IPS-NIHi11 (cell line): ENCODE data around the gene BCL11A.
A peak's percentile ranks its signal among the peaks of the same experiment; 100 is the strongest.
"Not testable (repeated sequence)": the region's sequence is repeated elsewhere in the genome, so short reads cannot be mapped to it uniquely, and the experiment has no call there.

Experiments used
- DNase-seq: peaks from one replicate; pipeline ENCODE4 v3.0.0; 2012; ENCODE audit warnings: mixed read lengths, low spot score

The BCL11A gene

GRCh38 chr2:60432035-60432601, 121.3 kb downstream of the BCL11A start:
- DNase-seq = no peak

DNA sequence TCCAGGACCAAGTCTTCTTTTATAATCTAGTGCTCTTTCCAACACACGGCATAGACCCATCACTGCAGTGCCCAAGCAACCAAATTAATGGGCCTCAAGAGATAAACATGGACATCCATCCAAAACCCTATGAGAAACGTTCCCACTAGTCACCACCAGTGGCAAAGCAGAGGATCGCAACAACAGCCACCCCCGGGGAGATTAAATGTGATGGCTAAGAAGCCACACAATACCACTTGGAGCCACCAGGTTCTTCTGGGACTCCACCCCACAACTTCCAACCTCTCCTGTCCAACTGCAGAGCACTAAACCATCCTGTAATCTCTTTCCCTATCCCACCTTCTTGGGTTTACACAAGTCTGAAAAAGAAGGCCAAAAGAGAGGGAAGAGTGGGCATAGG, 123.8 kb downstream of the BCL11A start:
- DNase-seq = no peak

DNA sequence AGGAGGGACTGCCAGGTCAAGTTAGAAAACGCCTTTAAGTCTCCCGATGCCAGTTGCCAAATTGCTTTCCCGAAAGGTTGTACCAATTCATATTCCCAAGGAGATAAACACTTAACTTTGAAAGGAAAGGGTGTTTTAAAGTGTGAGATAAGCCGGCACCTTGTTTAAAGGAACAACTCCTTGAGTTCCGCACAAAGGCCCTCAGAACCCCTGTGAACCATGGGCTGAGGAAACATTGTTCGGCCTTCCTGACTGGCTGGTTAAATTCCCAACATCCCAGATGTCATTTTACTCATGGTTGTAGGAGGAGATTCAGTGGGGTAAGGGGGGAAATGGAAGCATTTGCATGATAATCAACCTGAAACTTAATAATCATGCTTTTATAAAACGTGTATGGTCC, 126.6 kb downstream of the BCL11A start:
- DNase-seq = no peak

- no peak for DNase-seq
These were observed 127.1 kb downstream of the BCL11A start for GRCh38 chr2:60426341-60426740.

- no peak for DNase-seq
These were observed 129.2 kb downstream of the BCL11A start for GRCh38 chr2:60424233-60424632.

- DNase-seq = no peak
These were observed 129.9 kb downstream of the BCL11A start for GRCh38 chr2:60423505-60423904.

- DNase-seq = peak; percentile 29
These were observed 130.5 kb downstream of the BCL11A start for GRCh38 chr2:60422826-60423483.

DNA sequence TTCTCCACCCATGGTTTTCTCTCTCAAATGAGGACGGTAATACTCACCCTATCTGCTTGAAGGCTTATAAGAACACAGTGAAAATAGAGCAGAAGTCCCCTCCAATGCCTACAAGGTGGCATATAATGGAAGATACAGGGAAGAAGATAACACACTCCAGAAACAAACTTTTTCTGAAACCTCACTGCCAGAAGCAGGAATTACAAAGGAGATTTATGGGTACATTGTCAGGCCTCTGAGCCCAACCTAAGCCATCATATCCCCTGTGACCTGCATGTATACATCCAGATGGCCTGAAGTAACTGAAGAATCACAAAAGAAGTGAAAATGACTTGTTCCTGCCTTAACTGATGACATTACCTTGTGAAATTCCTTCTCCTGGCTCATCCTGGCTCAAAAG, 136.2 kb downstream of the BCL11A start:
- not testable (repeated sequence) for DNase-seq

- no peak for DNase-seq
These were observed 137.0 kb downstream of the BCL11A start for GRCh38 chr2:60416221-60417008.

DNA sequence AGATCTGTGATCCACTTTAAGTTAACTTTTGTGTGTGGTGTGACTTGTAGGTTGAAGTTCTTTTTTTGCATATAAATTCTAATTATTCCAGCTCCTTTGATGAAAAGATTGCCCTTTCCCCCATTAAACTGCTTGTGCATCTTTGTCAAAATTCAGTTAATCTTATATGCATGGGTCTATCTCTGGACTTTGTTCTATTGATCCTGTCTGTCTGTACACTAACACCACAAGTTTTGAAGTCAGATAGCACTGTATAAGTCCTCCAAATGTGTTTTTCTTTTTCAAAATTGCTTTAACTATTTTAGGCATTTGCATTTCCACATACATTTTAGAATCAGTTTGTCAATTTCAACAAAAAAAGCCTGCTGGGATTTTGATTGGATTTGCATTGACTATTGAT, 137.6 kb downstream of the BCL11A start:
- no peak for DNase-seq

DNA sequence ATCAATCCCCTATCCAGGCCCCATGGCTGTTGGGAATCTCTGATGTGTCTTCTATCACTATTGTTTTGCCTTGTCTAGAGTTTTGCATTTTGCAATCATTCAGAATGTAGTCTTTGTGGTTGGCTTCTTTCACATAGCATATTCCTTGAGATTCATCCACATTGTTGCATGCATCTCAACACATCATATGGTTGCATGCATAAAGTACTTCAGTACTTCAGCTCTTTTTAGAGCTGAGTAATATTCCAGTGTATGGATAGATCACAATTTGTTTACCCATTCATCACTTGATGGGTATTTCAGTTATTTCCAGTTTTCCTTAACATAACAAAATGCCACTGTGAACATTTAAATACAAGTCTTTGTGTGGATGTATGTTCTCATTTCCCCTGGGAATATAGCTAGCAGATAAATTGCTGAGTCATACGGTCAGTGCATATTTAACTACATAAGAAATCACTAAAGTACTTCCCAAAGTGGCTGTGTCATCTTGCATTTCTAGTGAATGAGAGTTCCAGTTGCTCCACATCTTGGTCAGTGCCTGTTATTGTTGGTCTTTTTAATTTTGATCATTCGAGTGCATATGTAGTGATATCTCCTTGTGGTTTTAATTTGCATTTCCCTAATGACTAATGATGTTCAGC, 138.8 kb downstream of the BCL11A start:
- DNase-seq = no peak

- DNase-seq = no peak
These were observed 139.7 kb downstream of the BCL11A start for GRCh38 chr2:60413814-60414168.

- DNase-seq = no peak
These were observed 140.2 kb downstream of the BCL11A start for GRCh38 chr2:60413069-60413813.

DNA sequence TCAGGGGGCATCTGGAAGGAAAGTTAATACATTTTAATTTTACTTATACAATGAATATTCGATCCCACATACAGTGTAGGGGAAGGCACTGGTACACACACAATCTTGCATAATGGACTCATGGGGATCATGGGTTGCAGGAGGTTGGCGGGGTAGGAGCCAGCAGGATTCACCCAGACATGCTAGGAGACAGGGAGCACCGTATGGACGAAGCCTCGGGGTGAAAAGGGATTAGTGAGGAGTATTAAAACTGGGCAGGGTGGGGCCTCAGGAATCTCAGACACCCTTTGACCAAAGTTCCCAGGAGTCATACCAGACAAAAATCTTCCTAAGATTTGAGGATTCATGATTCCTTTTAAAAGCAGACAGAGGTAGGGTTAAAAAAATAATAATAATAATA, 140.8 kb downstream of the BCL11A start:
- DNase-seq = no peak

DNA sequence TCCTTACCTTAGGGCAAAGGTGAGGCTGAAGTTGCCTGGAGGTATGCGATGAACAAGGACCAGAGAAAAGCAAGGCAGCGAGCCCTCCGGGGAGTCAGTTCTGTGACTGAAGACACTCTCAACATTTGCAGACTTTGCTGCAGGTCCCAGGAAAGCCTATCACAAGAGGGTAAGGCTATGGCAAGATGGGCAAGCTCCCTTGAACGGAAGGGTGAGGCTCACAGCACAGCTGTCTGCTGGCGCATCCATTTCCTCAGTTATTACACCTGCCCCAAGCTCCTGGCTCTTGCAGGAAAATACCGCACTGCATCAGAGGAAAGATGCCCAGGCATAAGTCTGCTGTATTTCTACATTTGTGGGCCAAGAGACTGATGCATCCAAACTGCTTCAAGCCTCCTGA, 141.4 kb downstream of the BCL11A start:
- no peak for DNase-seq

DNA sequence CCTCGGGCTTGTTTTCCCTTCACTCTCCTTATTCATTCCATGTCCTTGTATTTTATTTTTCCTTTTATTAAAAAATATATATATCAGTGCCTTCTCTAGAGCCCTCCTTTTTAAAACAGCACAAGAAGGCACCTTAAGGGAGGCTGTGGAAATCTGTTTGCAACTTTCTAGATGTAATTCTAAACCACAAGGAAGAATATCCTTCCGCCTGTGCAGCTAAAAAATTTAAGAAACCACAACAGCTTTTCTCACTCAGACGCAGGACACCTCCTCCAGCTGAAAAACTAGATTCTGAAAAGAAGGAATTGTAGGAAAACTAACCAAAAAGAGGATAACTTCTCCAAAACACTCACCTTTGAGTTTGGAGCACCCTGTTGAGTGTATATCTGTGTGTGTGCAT, 142.2 kb downstream of the BCL11A start:
- no peak for DNase-seq

DNA sequence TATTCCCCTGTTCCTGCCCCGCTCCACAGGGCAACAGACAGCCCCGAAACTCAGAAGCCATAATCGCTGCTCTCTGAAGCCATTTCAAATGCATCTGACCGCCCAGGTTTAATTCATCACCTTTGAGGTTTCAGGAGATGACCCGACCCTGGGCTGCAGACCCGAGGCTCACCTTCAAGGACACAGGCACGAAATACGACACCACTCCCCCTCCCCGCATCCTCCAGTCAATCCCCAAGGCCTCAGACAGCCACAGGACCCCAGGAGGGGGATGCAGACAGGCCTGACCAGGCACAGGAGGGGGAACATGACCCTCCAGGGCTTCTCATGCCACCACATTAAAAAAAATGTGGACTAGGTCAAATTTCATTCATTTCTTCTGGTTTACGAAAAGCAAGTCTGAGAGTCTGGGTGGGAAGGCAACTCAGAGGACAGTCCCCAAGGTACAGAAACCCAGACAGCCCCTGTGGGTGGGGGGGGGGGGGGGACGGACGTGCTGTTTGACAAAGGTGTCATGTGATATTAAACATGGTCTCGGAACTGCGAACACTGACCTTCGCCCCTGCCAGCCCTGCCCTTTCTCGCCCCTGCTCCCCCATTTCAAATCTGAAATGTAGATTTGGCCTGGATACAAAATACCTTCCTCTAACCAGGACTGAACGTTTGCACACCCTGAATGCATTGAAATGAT, 142.9 kb downstream of the BCL11A start:
- peak; percentile 69 for DNase-seq

DNA sequence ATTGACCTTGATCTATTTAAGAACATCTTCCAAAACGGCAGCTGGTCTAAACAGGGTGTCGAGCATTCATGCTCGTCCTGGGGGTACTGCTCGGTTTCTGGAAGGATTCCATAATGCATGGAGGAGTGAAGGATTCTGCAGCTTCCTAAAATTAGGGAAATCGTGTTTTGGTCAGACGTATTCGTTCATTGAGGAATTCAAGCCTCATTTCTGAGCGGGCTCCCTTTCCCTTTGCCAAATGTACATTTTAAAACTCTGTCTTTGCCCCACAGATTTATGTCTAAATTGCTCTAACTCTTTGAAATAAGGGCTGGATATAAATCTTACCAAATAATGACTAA, 144.0 kb downstream of the BCL11A start:
- no peak for DNase-seq

- DNase-seq = no peak
These were observed 144.5 kb downstream of the BCL11A start for GRCh38 chr2:60408811-60409530.

DNA sequence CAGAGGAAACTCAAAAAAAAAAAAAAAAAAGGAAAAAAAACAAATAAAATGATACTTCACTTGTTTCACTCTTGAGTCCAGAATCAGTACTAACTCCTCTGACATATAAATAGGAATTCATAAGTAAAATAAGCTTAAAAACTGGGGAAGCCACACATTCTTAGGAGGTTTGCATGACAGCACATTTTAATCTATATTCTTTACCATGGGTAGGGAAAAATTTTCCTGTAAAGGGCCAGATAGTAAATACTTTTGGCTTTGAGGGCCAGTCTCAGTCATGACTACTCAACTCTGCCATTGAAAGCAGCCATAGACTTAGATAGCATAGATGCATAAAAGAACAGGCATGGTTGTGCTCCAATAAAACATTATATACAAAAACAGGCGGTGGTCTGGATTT, 145.2 kb downstream of the BCL11A start:
- no peak for DNase-seq

GRCh38 chr2:60407398-60407797, 146.1 kb downstream of the BCL11A start:
- DNase-seq = no peak
